Measurements from ENCODE around the gene TNFRSF8. TPM values are rescaled to one million over a fixed set of nuclear protein-coding genes. Genes with fewer than 3 reads are reported as not detected.

Gene TNFRSF8
- total and polyA plus RNA-seq, 2 of the 13 experiments (the other 11 are each of a cell fraction or from before 2014, with no cell fraction given) = not detected

GRCh38 chr1:12085643-12086260 is 22.6 kb downstream of the TNFRSF8 start:
- ChIA-PET CTCF (ENCODE audit: low intra/inter-chr PET ratio, low total read pairs) (no interaction called here), POLR2A (no interaction called here)
- Histone ChIP-seq H3K4me3 (replicated peaks in 1 of 3; ENCODE audit: insufficient read depth in 1 of 3, low read depth in 2 of 3, low read length in 3 of 3) (no peak overlapping the region), H3K9me3 (ENCODE audit: low read length) (peaks cover 8% of the 10 kb centered on the region), H3K9ac (ENCODE audit: insufficient read depth, low read depth, low read length) (no peak overlapping the region), H2AFZ (ENCODE audit: low read length) (no peak overlapping the region), H3K27me3 (ENCODE audit: control insufficient read depth in 1 of 2, insufficient read depth in 2 of 2, low read length in 2 of 2) (peaks cover 2 to 6% of the 10 kb centered on the region in 2 experiments; a peak in 2 of 5 replicates), H3K27ac (ENCODE audit: extremely low read length, insufficient read depth, low read length) (no peak overlapping the region), H3K4me1 (ENCODE audit: insufficient read depth, low read length) (no peaks in the 10 kb centered on the region), H3K36me3 (replicated peaks in 1 of 2; ENCODE audit: control insufficient read depth in 1 of 2, insufficient read depth in 2 of 2, low read length in 2 of 2) (no peaks in the 10 kb centered on the region), H3K4me2 (ENCODE audit: low read depth, low read length) (no peak overlapping the region), H4K20me1 (ENCODE audit: insufficient read depth, low read length) (no peaks in the 10 kb centered on the region), H3K79me2 (ENCODE audit: insufficient read depth, low read length) (no peaks in the 10 kb centered on the region)
- no TSS peak for BruUV-seq (replicated peaks)
- in situ Hi-C loops (cut with HindIII; ENCODE audit: extremely low pct_ligation_motif_present, low pct_unique_long_range_greater_than_20kb) (no loop called here), intact Hi-C loops (cut with micrococcal nuclease; ENCODE audit: unreplicated experiment) (no loop called here)
- WGBS (ENCODE audit: low lambda C conversion rate) = 33% methylated on average over 8 of the region's 14 CpGs
- no peak for ATAC-seq
- FAIRE-seq = no peak
- DNase-seq (ENCODE audit: low spot score) = no peak
- TF ChIP-seq ZNF816 (CRISPR knock-in tag; IDR thresholded peaks at IDR 0.05; ENCODE audit: borderline replicate concordance) (no peak), SIN3A (IDR thresholded peaks at IDR 0.05; ENCODE audit: borderline replicate concordance, low read depth, low read length) (no peak)

DNA sequence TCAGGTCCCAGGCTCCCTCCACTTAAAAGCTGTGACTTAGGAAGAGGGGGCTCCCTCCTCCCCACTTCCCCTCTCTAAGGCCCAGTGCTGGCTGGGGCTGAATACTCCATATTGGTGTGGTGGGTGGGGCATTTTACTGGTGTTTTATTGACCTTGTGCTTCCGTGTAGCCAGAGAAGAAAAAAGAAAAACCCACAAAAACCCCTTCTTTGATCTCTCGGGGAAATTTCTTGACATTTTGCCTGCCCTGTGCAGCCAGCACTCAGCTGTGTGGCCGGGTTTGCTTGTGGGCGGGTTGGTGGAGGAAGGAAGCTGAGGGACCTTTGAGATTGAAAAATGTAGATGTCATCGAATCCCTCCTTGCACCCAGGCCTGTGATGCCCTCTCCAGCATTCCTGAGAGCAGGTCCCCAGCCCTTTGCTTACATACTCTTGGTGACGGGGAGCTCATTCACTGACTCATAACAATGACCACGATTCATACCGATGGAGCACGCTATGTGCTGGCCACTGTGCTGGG is 24.8 kb downstream of the TNFRSF8 start:
- TF ChIP-seq MBD4 (IDR thresholded peaks at IDR 0.05; ENCODE audit: borderline replicate concordance, low read length) = no peak
- TF ChIP-seq, protein P1, sequence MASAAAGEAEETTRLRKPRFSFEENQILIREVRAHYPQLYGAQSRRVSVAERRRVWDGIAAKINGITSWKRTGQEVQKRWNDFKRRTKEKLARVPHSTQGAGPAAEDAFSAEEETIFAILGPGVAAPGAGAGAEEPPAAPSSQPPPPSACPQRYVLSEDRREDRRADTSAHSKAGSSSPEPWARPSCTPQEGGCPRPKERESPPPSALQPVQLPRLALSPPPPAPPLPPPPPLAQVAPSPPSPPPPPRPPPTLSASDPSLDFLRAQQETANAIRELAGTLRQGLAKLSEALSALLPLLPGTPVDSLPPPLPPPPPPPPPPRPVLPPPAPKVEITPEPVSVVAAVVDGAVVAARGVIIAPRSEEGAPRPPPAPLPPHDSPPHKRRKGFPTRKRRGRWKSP (CRISPR knock-in tag; IDR thresholded peaks at IDR 0.05) = no peak
- TF ChIP-seq ZNF446 (CRISPR knock-in tag; IDR thresholded peaks at IDR 0.05) = no peak
- no peak for TF ChIP-seq DR1 (CRISPR knock-in tag; IDR thresholded peaks at IDR 0.05)
- no peak for TF ChIP-seq ZNF557 (CRISPR knock-in tag; IDR thresholded peaks at IDR 0.05)
- no peak for TF ChIP-seq STAT5B (CRISPR knock-in tag; IDR thresholded peaks at IDR 0.05)
- TF ChIP-seq IRF9 (CRISPR knock-in tag; IDR thresholded peaks at IDR 0.05; ENCODE audit: borderline replicate concordance) = no peak
- no peak for TF ChIP-seq MLLT10 (CRISPR knock-in tag; IDR thresholded peaks at IDR 0.05)
- CTCF ChIA-PET (ENCODE audit: low intra/inter-chr PET ratio, low total read pairs) = no interaction called here
- ATAC-seq (no peak), FAIRE-seq (no peak), DNase-seq (ENCODE audit: low spot score) (no peak)
- H3K27ac ChIP-seq (ENCODE audit: extremely low read length, insufficient read depth, low read length) = no peak overlapping the region
- H3K79me2 ChIP-seq (ENCODE audit: insufficient read depth, low read length) = no peaks in the 10 kb centered on the region
- H3K9ac ChIP-seq (ENCODE audit: insufficient read depth, low read depth, low read length) = no peak overlapping the region
- H3K36me3 ChIP-seq (replicated peaks in 1 of 2; ENCODE audit: control insufficient read depth in 1 of 2, insufficient read depth in 2 of 2, low read length in 2 of 2) = no peaks in the 10 kb centered on the region
- H3K4me2 ChIP-seq (ENCODE audit: low read depth, low read length) = no peak overlapping the region
- in situ Hi-C loops (cut with HindIII; ENCODE audit: extremely low pct_ligation_motif_present, low pct_unique_long_range_greater_than_20kb) = no loop called here
- H4K20me1 ChIP-seq (ENCODE audit: insufficient read depth, low read length) = no peaks in the 10 kb centered on the region
- POLR2A ChIA-PET = no interaction called here
- no peaks in the 10 kb centered on the region for H3K9me3 ChIP-seq (ENCODE audit: low read length)
- H3K4me1 ChIP-seq (ENCODE audit: insufficient read depth, low read length) = no peaks in the 10 kb centered on the region
- intact Hi-C loops (cut with micrococcal nuclease; ENCODE audit: unreplicated experiment) = no loop called here
- no peak overlapping the region for H3K4me3 ChIP-seq (replicated peaks in 1 of 3; ENCODE audit: insufficient read depth in 1 of 3, low read depth in 2 of 3, low read length in 3 of 3)
- H2AFZ ChIP-seq (ENCODE audit: low read length) = no peak overlapping the region
- 23% methylated on average over 8 of the region's 9 CpGs for WGBS (ENCODE audit: low lambda C conversion rate)
- no TSS peak for BruUV-seq (replicated peaks)
- peaks cover 2 to 6% of the 10 kb centered on the region in 2 experiments; a peak in 2 of 5 replicates for H3K27me3 ChIP-seq (ENCODE audit: control insufficient read depth in 1 of 2, insufficient read depth in 2 of 2, low read length in 2 of 2)
